PC-9 (cell line): ENCODE data around the gene STK32B. TPM values are rescaled to one million over a fixed set of nuclear protein-coding genes. Genes with fewer than 3 reads are reported as not detected.

Experiments
- BruUV-seq: library from RNA; stranded (reverse); fragments of 400-500 nt; replicated peaks from 2 replicates; lab custom pipeline; 2021; lab: Mats Ljungman, UMichigan
- CTCF ChIA-PET: fragments of 300-600 bp; sonication (Branson Sonifier 250); formaldehyde crosslinking; loops from one replicate; lab custom pipeline; 2022; ENCODE audit warnings: antibody characterized with exemption; lab: Charles Lee
- POLR2A ChIA-PET: fragments of 300-600 bp; sonication (Branson Sonifier 250); formaldehyde crosslinking; loops from one replicate; lab custom pipeline; 2022; ENCODE audit warnings: antibody characterized with exemption; ENCODE audit not compliant: unreplicated experiment; lab: Charles Lee
- DNase-seq, 2 experiments: peaks; one replicate each; pipeline versions ENCODE4 v3.0.0 to v3.0.0-alpha.2; 2015 to 2022; ENCODE audit warnings: mixed read lengths in 1 of 2
- H2AFZ ChIP-seq: fragments of 200-600 bp; sonication (generic); 2 replicates; pipeline ENCODE4 v1.8.1; 2017; ENCODE audit warnings: antibody characterized with exemption
- H3F3A ChIP-seq: fragments of 200-600 bp; sonication (generic); 2 replicates; pipeline ENCODE4 v1.8.1; 2017; ENCODE audit warnings: antibody characterized with exemption, mild to moderate bottlenecking, low read depth; ENCODE audit not compliant: insufficient read depth
- H3K27ac ChIP-seq: fragments of 200-600 bp; sonication (generic); 2 replicates; pipeline ENCODE4 v1.6.1; 2016; ENCODE audit warnings: mixed run types
- H3K27me3 ChIP-seq: fragments of 200-600 bp; sonication (generic); 2 replicates; pipeline ENCODE4 v1.6.1; 2016; ENCODE audit warnings: low read depth, mixed run types; ENCODE audit not compliant: insufficient read depth
- H3K36me3 ChIP-seq: fragments of 200-600 bp; sonication (generic); 2 replicates; pipeline ENCODE4 v1.6.1; 2016; ENCODE audit warnings: low read depth, mixed run types
- H3K4me1 ChIP-seq: fragments of 200-600 bp; sonication (generic); replicated peaks from 2 replicates; pipeline ENCODE4 v1.6.1; 2016; ENCODE audit warnings: mixed run types; ENCODE audit not compliant: insufficient read depth
- H3K4me2 ChIP-seq: fragments of 200-600 bp; sonication (generic); 2 replicates; pipeline ENCODE4 v1.6.1; 2017; ENCODE audit warnings: mixed run types
- H3K4me3 ChIP-seq: fragments of 200-600 bp; sonication (generic); 2 replicates; pipeline ENCODE4 v1.6.1; 2016; ENCODE audit warnings: mixed run types
- H3K79me2 ChIP-seq: fragments of 200-600 bp; sonication (generic); 2 replicates; pipeline ENCODE4 v1.6.1; 2017; ENCODE audit warnings: low read depth, mixed run types
- H3K9me2 ChIP-seq: fragments of 200-600 bp; sonication (generic); 2 replicates; pipeline ENCODE4 v1.8.1; 2017; ENCODE audit warnings: mild to moderate bottlenecking; ENCODE audit not compliant: insufficient read depth
- H3K9me3 ChIP-seq: fragments of 200-600 bp; sonication (generic); 2 replicates; pipeline ENCODE4 v1.8.1; 2016; ENCODE audit warnings: low read depth; ENCODE audit not compliant: insufficient read depth
- H4K20me1 ChIP-seq: fragments of 200-600 bp; sonication (generic); 2 replicates; pipeline ENCODE4 v1.8.1; 2017; ENCODE audit not compliant: insufficient read depth
- CTCF ChIP-seq: fragments of 200-600 bp; sonication (generic); conservative IDR thresholded peaks from 2 replicates; pipeline ENCODE4 v1.6.1; 2017; ENCODE audit warnings: mixed run types, antibody characterized with exemption, mild to moderate bottlenecking, moderate library complexity
- EZH2 ChIP-seq: fragments of 200-600 bp; sonication (generic); IDR thresholded peaks from 2 replicates; pipeline ENCODE4 v1.8.0; 2017; ENCODE audit warnings: antibody characterized with exemption, low read depth
- intact Hi-C: fragments of 100-400 bp; cut with micrococcal nuclease; formaldehyde crosslinking; loops from one replicate; pipeline ENCODE4 v1.10.0; 2022; ENCODE audit not compliant: unreplicated experiment
- total RNA-seq: library from RNA; stranded (reverse); gene quantifications from 2 replicates; pipeline ENCODE4 v1.2.3, GENCODE V29; 2021

Gene STK32B
- total RNA-seq, 1 experiment from 2014 or later = not detected

GRCh38 chr4:5188130-5188529 is 136.8 kb downstream of the STK32B start:
- no peaks in the 10 kb centered on the region for H3K36me3 ChIP-seq
- no peaks in the 10 kb centered on the region for H3K9me2 ChIP-seq
- no peak overlapping the region for H3K4me2 ChIP-seq
- H3K27ac ChIP-seq = no peak overlapping the region
- no peaks in the 10 kb centered on the region for H3K9me3 ChIP-seq
- no peaks in the 10 kb centered on the region for H3K79me2 ChIP-seq
- intact Hi-C loops = no loop called here
- H3K4me3 ChIP-seq = no peak overlapping the region
- DNase-seq = no peak
- H2AFZ ChIP-seq = no peak overlapping the region
- no peaks in the 10 kb centered on the region for H4K20me1 ChIP-seq
- BruUV-seq = no TSS peak
- no peaks in the 10 kb centered on the region for H3F3A ChIP-seq
- H3K4me1 ChIP-seq = no peaks in the 10 kb centered on the region
- H3K27me3 ChIP-seq = peaks cover 79% of the 10 kb centered on the region
- ChIA-PET CTCF (no interaction called here), POLR2A (no interaction called here)
- TF ChIP-seq EZH2 (no peak), CTCF (no peak)

GRCh38 chr4:5191831-5192230 is 140.6 kb downstream of the STK32B start:
- Histone ChIP-seq H3K27me3 (peaks cover 78% of the 10 kb centered on the region), H4K20me1 (no peaks in the 10 kb centered on the region), H3K79me2 (no peaks in the 10 kb centered on the region), H3K4me2 (no peak overlapping the region), H3K4me3 (no peak overlapping the region), H3K9me2 (no peaks in the 10 kb centered on the region), H3K4me1 (no peaks in the 10 kb centered on the region), H3K36me3 (no peaks in the 10 kb centered on the region), H3F3A (no peaks in the 10 kb centered on the region), H3K9me3 (no peaks in the 10 kb centered on the region), H2AFZ (no peak overlapping the region), H3K27ac (no peak overlapping the region)
- TF ChIP-seq CTCF = no peak
- TF ChIP-seq EZH2 = no peak
- no TSS peak for BruUV-seq
- ChIA-PET POLR2A (no interaction called here), CTCF (no interaction called here)
- no peak for DNase-seq
- intact Hi-C loops = no loop called here

GRCh38 chr4:5192271-5192670 is 141.0 kb downstream of the STK32B start:
- Histone ChIP-seq H3K9me2 (no peaks in the 10 kb centered on the region), H2AFZ (no peak overlapping the region), H3F3A (no peaks in the 10 kb centered on the region), H3K4me1 (no peaks in the 10 kb centered on the region), H3K36me3 (no peaks in the 10 kb centered on the region), H3K79me2 (no peaks in the 10 kb centered on the region), H3K27me3 (peaks cover 82% of the 10 kb centered on the region), H3K27ac (no peak overlapping the region), H3K4me2 (no peak overlapping the region), H3K4me3 (no peak overlapping the region), H3K9me3 (no peaks in the 10 kb centered on the region), H4K20me1 (no peaks in the 10 kb centered on the region)
- ChIA-PET POLR2A (no interaction called here), CTCF (no interaction called here)
- BruUV-seq = no TSS peak
- DNase-seq = no peak
- intact Hi-C loops = no loop called here
- TF ChIP-seq CTCF = no peak
- TF ChIP-seq EZH2 = no peak
